ENCODE data around the gene STRBP. TPM values are rescaled to one million over a fixed set of nuclear protein-coding genes. Genes with fewer than 3 reads are reported as not detected.

The STRBP gene
- total and polyA plus RNA-seq, 9 of the 15 experiments (the other 6 are each of a cell fraction or from before 2014, with no cell fraction given) = 27.7 to 84.0 (median 70.2) TPM

- TF ChIP-seq ATF3 (IDR thresholded peaks at IDR 0.05) (0 out of 2 replicates have a peak, but pooled peaks have one; percentile 31), ATF3 (CRISPR knock-in tag; conservative IDR thresholded peaks at IDR 0.05) (no peak), MCM2 (IDR thresholded peaks at IDR 0.05; ENCODE audit: low read depth) (no peak), RAD21 (CRISPR knock-in tag; conservative IDR thresholded peaks at IDR 0.05 in 1 of 2, IDR thresholded peaks at IDR 0.05 in 1 of 2) (peak in 1 of 2 experiments; percentile 44; a peak in 2 of 4 replicates), PATZ1 (CRISPR knock-in tag; IDR thresholded peaks at IDR 0.05; ENCODE audit: borderline replicate concordance) (no peak), ATF7 (IDR thresholded peaks at IDR 0.05) (0 out of 2 replicates have a peak, but pooled peaks have one; percentile 23), ESRRB (CRISPR knock-in tag; IDR thresholded peaks at IDR 0.05; ENCODE audit: borderline replicate concordance) (no peak), ZBTB2 (IDR thresholded peaks at IDR 0.05) (no peak), SMAD3 (CRISPR knock-in tag; conservative IDR thresholded peaks at IDR 0.05) (no peak), POLR2AphosphoS2 (IDR thresholded peaks at IDR 0.05; ENCODE audit: low read length) (0 out of 2 replicates have a peak, but pooled peaks have one; percentile 33), HOMEZ (CRISPR knock-in tag; IDR thresholded peaks at IDR 0.05) (no peak), TAF9B (IDR thresholded peaks at IDR 0.05; ENCODE audit: partially characterized antibody) (no peak), NR0B1 (IDR thresholded peaks at IDR 0.05; ENCODE audit: partially characterized antibody) (no peak), NFE2 (IDR thresholded peaks at IDR 0.05; ENCODE audit: low read depth) (no peak), ZNF239 (CRISPR knock-in tag; IDR thresholded peaks at IDR 0.05) (no peak)
- TF ChIP-seq, protein P1, sequence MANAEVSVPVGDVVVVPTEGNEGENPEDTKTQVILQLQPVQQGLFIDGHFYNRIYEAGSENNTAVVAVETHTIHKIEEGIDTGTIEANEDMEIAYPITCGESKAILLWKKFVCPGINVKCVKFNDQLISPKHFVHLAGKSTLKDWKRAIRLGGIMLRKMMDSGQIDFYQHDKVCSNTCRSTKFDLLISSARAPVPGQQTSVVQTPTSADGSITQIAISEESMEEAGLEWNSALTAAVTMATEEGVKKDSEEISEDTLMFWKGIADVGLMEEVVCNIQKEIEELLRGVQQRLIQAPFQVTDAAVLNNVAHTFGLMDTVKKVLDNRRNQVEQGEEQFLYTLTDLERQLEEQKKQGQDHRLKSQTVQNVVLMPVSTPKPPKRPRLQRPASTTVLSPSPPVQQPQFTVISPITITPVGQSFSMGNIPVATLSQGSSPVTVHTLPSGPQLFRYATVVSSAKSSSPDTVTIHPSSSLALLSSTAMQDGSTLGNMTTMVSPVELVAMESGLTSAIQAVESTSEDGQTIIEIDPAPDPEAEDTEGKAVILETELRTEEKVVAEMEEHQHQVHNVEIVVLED (CRISPR knock-in tag; IDR thresholded peaks at IDR 0.05) = no peak
Observed at GRCh38 chr9:123102375-123103113, 165.8 kb downstream of the STRBP start (continued).

All from K562 (cell line).